Left forelimb (tissue), 1 donor: Measurements from ENCODE around the gene SPRING1.
A peak's percentile ranks its signal among the peaks of the same experiment; 100 is the strongest.
"Not testable (repeated sequence)": the region's sequence is repeated elsewhere in the genome, so short reads cannot be mapped to it uniquely, and the experiment has no call there.

Source experiments
- DNase-seq: peaks from one replicate; pipeline ENCODE4 v3.0.0-alpha.2; 2018; ENCODE audit warnings: low spot score

Gene SPRING1

GRCh38 chr12:116737774-116738657, at the start of gene SPRING1, which contains the start of gene RNFT2:
Gene SPRING1, minus strand, starts transcription at chr12:116738069. Its CDS starts 169 bp downstream, at chr12:116737900.
Gene RNFT2, plus strand, starts transcription at chr12:116738315. Its CDS starts 2,183 bp downstream, at chr12:116740498.
- peak; percentile 99 for DNase-seq

- no peak for DNase-seq
Observed at GRCh38 chr12:116784238-116784612, 46.4 kb upstream of the SPRING1 start.

- no peak for DNase-seq
Observed at GRCh38 chr12:116783525-116784237, 45.8 kb upstream of the SPRING1 start.

GRCh38 chr12:116780942-116781341, 43.1 kb upstream of the SPRING1 start:
- DNase-seq = no peak

GRCh38 chr12:116779597-116779996, 41.7 kb upstream of the SPRING1 start:
- no peak for DNase-seq

- no peak for DNase-seq
Observed at GRCh38 chr12:116777245-116777644, 39.4 kb upstream of the SPRING1 start.

- DNase-seq = no peak
Observed at GRCh38 chr12:116774020-116774419, 36.2 kb upstream of the SPRING1 start.

- DNase-seq = no peak
Observed at GRCh38 chr12:116773276-116773731, 35.4 kb upstream of the SPRING1 start.

- DNase-seq = no peak
Observed at GRCh38 chr12:116771651-116772050, 33.8 kb upstream of the SPRING1 start.

- no peak for DNase-seq
Observed at GRCh38 chr12:116766746-116767145, 28.9 kb upstream of the SPRING1 start.

GRCh38 chr12:116766285-116766684, 28.4 kb upstream of the SPRING1 start:
- no peak for DNase-seq

- no peak for DNase-seq
Observed at GRCh38 chr12:116765271-116765670, 27.4 kb upstream of the SPRING1 start.

- no peak for DNase-seq
Observed at GRCh38 chr12:116761499-116761898, 23.6 kb upstream of the SPRING1 start.

- DNase-seq = no peak
Observed at GRCh38 chr12:116760622-116761020, 22.8 kb upstream of the SPRING1 start.

GRCh38 chr12:116759783-116760621, 22.1 kb upstream of the SPRING1 start:
- no peak for DNase-seq

GRCh38 chr12:116754783-116755182, 16.9 kb upstream of the SPRING1 start:
- DNase-seq = not testable (repeated sequence)

- DNase-seq = not testable (repeated sequence)
Observed at GRCh38 chr12:116754097-116754496, 16.2 kb upstream of the SPRING1 start.

GRCh38 chr12:116750298-116750697, 12.4 kb upstream of the SPRING1 start:
- no peak for DNase-seq

- DNase-seq = no peak
Observed at GRCh38 chr12:116749884-116750283, 12.0 kb upstream of the SPRING1 start.

- no peak for DNase-seq
Observed at GRCh38 chr12:116745554-116745953, 7.7 kb upstream of the SPRING1 start.

- DNase-seq = no peak
Observed at GRCh38 chr12:116744766-116745165, 6.9 kb upstream of the SPRING1 start.

- DNase-seq = not testable (repeated sequence)
Observed at GRCh38 chr12:116742787-116743186, 4.9 kb upstream of the SPRING1 start.
